Calu3 (cell line): Measurements from ENCODE around the gene DGUOK. TPM values are rescaled to one million over a fixed set of nuclear protein-coding genes. Genes with fewer than 3 reads are reported as not detected.
A peak's percentile ranks its signal among the peaks of the same experiment; 100 is the strongest.

ENCODE experiments used
- BruUV-seq: library from RNA; stranded (reverse); fragments of 400-500 nt; replicated peaks from 2 replicates; lab custom pipeline; 2021; lab: Mats Ljungman, UMichigan
- CTCF ChIA-PET: fragments of 300-600 bp; sonication (Branson Sonifier 250); formaldehyde crosslinking; loops from one replicate; lab custom pipeline; 2022; ENCODE audit warnings: antibody characterized with exemption; lab: Charles Lee
- DNase-seq: peaks from one replicate; pipeline ENCODE4 v3.0.0; 2022
- H3K27ac Mint-ChIP-seq: one replicate; pipeline ENCODE4 v1.8.0; 2022; ENCODE audit warnings: mixed read lengths; ENCODE audit not compliant: unreplicated experiment
- H3K27me3 Mint-ChIP-seq: one replicate; pipeline ENCODE4 v1.8.0; 2022; ENCODE audit warnings: mixed read lengths; ENCODE audit not compliant: unreplicated experiment
- H3K36me3 Mint-ChIP-seq: one replicate; pipeline ENCODE4 v1.8.0; 2022; ENCODE audit warnings: mild to moderate bottlenecking, moderate library complexity, mixed read lengths; ENCODE audit not compliant: insufficient read depth, unreplicated experiment
- H3K4me1 Mint-ChIP-seq: one replicate; pipeline ENCODE4 v1.8.0; 2022; ENCODE audit warnings: mild to moderate bottlenecking, low read depth, mixed read lengths; ENCODE audit not compliant: unreplicated experiment
- H3K4me3 Mint-ChIP-seq: one replicate; pipeline ENCODE4 v1.8.0; 2022; ENCODE audit warnings: mild to moderate bottlenecking, low read depth, moderate library complexity, mixed read lengths; ENCODE audit not compliant: unreplicated experiment
- H3K9me3 Mint-ChIP-seq: one replicate; pipeline ENCODE4 v1.8.0; 2022; ENCODE audit warnings: low read depth, mixed read lengths; ENCODE audit not compliant: unreplicated experiment
- CTCF ChIP-seq: fragments of 200-600 bp; IDR thresholded peaks from one replicate; pipeline ENCODE4 v1.8.0; 2022; ENCODE audit warnings: antibody characterized with exemption; ENCODE audit not compliant: unreplicated experiment
- intact Hi-C: fragments of 100-400 bp; cut with micrococcal nuclease; formaldehyde crosslinking; loops from one replicate; pipeline ENCODE4 v1.10.0; 2022; ENCODE audit not compliant: unreplicated experiment
- total RNA-seq: library from RNA; stranded (reverse); gene quantifications from 2 replicates; pipeline ENCODE4 v1.2.3, GENCODE V29; 2022

Gene DGUOK
- total RNA-seq, 1 experiment from 2014 or later: 78.6 TPM

GRCh38 chr2:74001781-74002504 is 75.3 kb downstream of the DGUOK start:
- no peak overlapping the region for H3K27ac Mint-ChIP-seq
- H3K4me3 Mint-ChIP-seq: peak overlapping the region; percentile 71
- intact Hi-C loops: no loop called here

GRCh38 chr2:74002505-74003421 is 76.1 kb downstream of the DGUOK start:
- CTCF ChIA-PET: interaction anchor here (1.1 kb wide), 1 partner anchor 15 kb away, joined by 4 read pairs; no protein-coding TSS in a partner anchor
- intact Hi-C loops: no loop called here
- no peak for TF ChIP-seq CTCF
- peak overlapping the region; percentile 70 for H3K27ac Mint-ChIP-seq
- BruUV-seq: no TSS peak
- H3K9me3 Mint-ChIP-seq: no peaks in the 10 kb centered on the region
- peak; percentile 89 for DNase-seq
- H3K4me1 Mint-ChIP-seq: peaks cover 45% of the 10 kb centered on the region
- H3K4me3 Mint-ChIP-seq: peak overlapping the region; percentile 71
- peaks cover 20% of the 10 kb centered on the region for H3K36me3 Mint-ChIP-seq
- H3K27me3 Mint-ChIP-seq: no peaks in the 10 kb centered on the region

More at GRCh38 chr2:74001781-74002504, 75.3 kb downstream of the DGUOK start:
- Mint-ChIP-seq H3K4me1 (peaks cover 53% of the 10 kb centered on the region), H3K36me3 (peaks cover 20% of the 10 kb centered on the region), H3K27me3 (no peaks in the 10 kb centered on the region), H3K9me3 (no peaks in the 10 kb centered on the region)
- TF ChIP-seq CTCF: no peak
- CTCF ChIA-PET: interaction anchor here (0.9 to 1.1 kb wide), 2 partner anchors 8 to 14 kb away, joined by 3 to 4 read pairs; no protein-coding TSS in a partner anchor
- BruUV-seq: no TSS peak
- no peak for DNase-seq

GRCh38 chr2:74003494-74004211 is 77.0 kb downstream of the DGUOK start:
- intact Hi-C loops: no loop called here
- CTCF ChIA-PET: no interaction called here
- Mint-ChIP-seq H3K36me3 (peaks cover 20% of the 10 kb centered on the region), H3K27me3 (no peaks in the 10 kb centered on the region), H3K9me3 (no peaks in the 10 kb centered on the region), H3K4me1 (peaks cover 43% of the 10 kb centered on the region), H3K4me3 (peak overlapping the region; percentile 71), H3K27ac (no peak overlapping the region)
- TF ChIP-seq CTCF: no peak
- BruUV-seq: no TSS peak
- no peak for DNase-seq
